K562 (cell line): ENCODE data around the gene APOM. TPM values are rescaled to one million over a fixed set of nuclear protein-coding genes. Genes with fewer than 3 reads are reported as not detected.

Source experiments
- CBFA2T2 ChIP-seq: fragments of 450-650 bp; conservative IDR thresholded peaks from 2 replicates; pipeline ENCODE4 v1.6.1; 2017; ENCODE audit warnings: mild to moderate bottlenecking
- EP300 ChIP-seq: IDR thresholded peaks from 2 replicates; pipeline ENCODE4 v1.6.1; 2012; ENCODE audit warnings: low read length, improper control_type of control experiment
- KAT8 ChIP-seq: fragments of 450-650 bp; IDR thresholded peaks from 2 replicates; pipeline ENCODE4 v1.6.1; 2016; ENCODE audit warnings: low read depth, mild to moderate bottlenecking
- L3MBTL2 ChIP-seq: fragments of 450-650 bp; IDR thresholded peaks from 2 replicates; pipeline ENCODE4 v1.6.1; 2016; ENCODE audit warnings: mild to moderate bottlenecking, moderate library complexity
- NFE2 ChIP-seq: IDR thresholded peaks from 2 replicates; pipeline ENCODE4 v1.6.1; 2014; ENCODE audit warnings: antibody characterized with exemption, low read depth
- PRDM10 ChIP-seq: fragments of 450-650 bp; IDR thresholded peaks from 2 replicates; pipeline ENCODE4 v1.6.1; 2018; ENCODE audit not compliant: partially characterized antibody
- SP2 ChIP-seq: IDR thresholded peaks from 2 replicates; pipeline ENCODE4 v1.6.1; 2011; ENCODE audit warnings: mild to moderate bottlenecking, low read depth, low read length, moderate library complexity; ENCODE audit not compliant: poor library complexity, severe bottlenecking; ENCODE audit errors: extremely low read depth
- polyA plus RNA-seq, 8 experiments: library from polyadenylated mRNA; depleted of rRNA in 4 of 8; stranded (reverse) in 5 of 8; unstranded in 3 of 8; fragments of >200 nt; fragmentation: Nextera tagmentation in 2 of 8; fragmentation: Illumina TruSeq in 1 of 8; extraction: Ambion mirVana in 2 of 8; extraction: Trizol in 1 of 8; gene quantifications; 2 replicates each; pipeline versions ENCODE4 v1.2.1 to v1.2.3, GENCODE V29; 2011 to 2014; ENCODE audit warnings: inconsistent platforms in 1 of 8, missing spikeins in 1 of 8
- total RNA-seq, 7 experiments: library from RNA; depleted of rRNA in 6 of 7; stranded (reverse); fragments of >200 nt in 6 of 7; fragmentation: Illumina TruSeq in 2 of 7; extraction: Trizol in 2 of 7; gene quantifications; 2 replicates each; pipeline versions ENCODE4 v1.2.1 to v1.2.3, GENCODE V29; 2011 to 2021; ENCODE audit warnings: low replicate concordance in 1 of 7
- TF ChIP-seq, protein P1 (sequence below): fragments of 250-450 bp; sonication (Bioruptor Pico); IDR thresholded peaks from 2 replicates; pipeline ENCODE4 v1.8.0; 2021; ENCODE audit warnings: moderate library complexity, mild to moderate bottlenecking, inconsistent platforms
- TF ChIP-seq, protein P2 (sequence below): sonication (generic); formaldehyde crosslinking; IDR thresholded peaks from 2 replicates; pipeline ENCODE4 v1.8.0; 2022; ENCODE audit warnings: missing genetic modification reagents, mild to moderate bottlenecking, borderline replicate concordance
- TF ChIP-seq, protein P3 (sequence below), 2 experiments: fragments of 450-650 bp; IDR thresholded peaks; 2 replicates each; pipeline ENCODE4 v1.6.1; 2016; ENCODE audit warnings: mild to moderate bottlenecking in 2 of 2, borderline replicate concordance in 1 of 2, low read depth in 1 of 2, moderate library complexity in 1 of 2
- TF ChIP-seq, protein P4 (sequence below): sonication (generic); formaldehyde crosslinking; IDR thresholded peaks from 2 replicates; pipeline ENCODE4 v1.8.0; 2022; ENCODE audit warnings: mild to moderate bottlenecking, missing genetic modification reagents

Gene APOM
- total and polyA plus RNA-seq, 9 of the 15 experiments (the other 6 are each of a cell fraction or from before 2014, with no cell fraction given) = 5.7 to 24.3 (median 10.4) TPM

- TF ChIP-seq PRDM10 = no peak
- TF ChIP-seq, protein P1, sequence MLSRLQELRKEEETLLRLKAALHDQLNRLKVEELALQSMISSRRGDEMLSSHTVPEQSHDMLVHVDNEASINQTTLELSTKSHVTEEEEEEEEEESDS = no peak
- peak; percentile 56; the same call in 1 of the 2 replicates for TF ChIP-seq NFE2
- TF ChIP-seq, protein P2, sequence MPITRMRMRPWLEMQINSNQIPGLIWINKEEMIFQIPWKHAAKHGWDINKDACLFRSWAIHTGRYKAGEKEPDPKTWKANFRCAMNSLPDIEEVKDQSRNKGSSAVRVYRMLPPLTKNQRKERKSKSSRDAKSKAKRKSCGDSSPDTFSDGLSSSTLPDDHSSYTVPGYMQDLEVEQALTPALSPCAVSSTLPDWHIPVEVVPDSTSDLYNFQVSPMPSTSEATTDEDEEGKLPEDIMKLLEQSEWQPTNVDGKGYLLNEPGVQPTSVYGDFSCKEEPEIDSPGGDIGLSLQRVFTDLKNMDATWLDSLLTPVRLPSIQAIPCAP = no peak; the same call in 1 of the 2 replicates
- TF ChIP-seq CBFA2T2 = no peak
- TF ChIP-seq L3MBTL2 = no peak
- no peak for TF ChIP-seq SP2
- TF ChIP-seq, protein P3, sequence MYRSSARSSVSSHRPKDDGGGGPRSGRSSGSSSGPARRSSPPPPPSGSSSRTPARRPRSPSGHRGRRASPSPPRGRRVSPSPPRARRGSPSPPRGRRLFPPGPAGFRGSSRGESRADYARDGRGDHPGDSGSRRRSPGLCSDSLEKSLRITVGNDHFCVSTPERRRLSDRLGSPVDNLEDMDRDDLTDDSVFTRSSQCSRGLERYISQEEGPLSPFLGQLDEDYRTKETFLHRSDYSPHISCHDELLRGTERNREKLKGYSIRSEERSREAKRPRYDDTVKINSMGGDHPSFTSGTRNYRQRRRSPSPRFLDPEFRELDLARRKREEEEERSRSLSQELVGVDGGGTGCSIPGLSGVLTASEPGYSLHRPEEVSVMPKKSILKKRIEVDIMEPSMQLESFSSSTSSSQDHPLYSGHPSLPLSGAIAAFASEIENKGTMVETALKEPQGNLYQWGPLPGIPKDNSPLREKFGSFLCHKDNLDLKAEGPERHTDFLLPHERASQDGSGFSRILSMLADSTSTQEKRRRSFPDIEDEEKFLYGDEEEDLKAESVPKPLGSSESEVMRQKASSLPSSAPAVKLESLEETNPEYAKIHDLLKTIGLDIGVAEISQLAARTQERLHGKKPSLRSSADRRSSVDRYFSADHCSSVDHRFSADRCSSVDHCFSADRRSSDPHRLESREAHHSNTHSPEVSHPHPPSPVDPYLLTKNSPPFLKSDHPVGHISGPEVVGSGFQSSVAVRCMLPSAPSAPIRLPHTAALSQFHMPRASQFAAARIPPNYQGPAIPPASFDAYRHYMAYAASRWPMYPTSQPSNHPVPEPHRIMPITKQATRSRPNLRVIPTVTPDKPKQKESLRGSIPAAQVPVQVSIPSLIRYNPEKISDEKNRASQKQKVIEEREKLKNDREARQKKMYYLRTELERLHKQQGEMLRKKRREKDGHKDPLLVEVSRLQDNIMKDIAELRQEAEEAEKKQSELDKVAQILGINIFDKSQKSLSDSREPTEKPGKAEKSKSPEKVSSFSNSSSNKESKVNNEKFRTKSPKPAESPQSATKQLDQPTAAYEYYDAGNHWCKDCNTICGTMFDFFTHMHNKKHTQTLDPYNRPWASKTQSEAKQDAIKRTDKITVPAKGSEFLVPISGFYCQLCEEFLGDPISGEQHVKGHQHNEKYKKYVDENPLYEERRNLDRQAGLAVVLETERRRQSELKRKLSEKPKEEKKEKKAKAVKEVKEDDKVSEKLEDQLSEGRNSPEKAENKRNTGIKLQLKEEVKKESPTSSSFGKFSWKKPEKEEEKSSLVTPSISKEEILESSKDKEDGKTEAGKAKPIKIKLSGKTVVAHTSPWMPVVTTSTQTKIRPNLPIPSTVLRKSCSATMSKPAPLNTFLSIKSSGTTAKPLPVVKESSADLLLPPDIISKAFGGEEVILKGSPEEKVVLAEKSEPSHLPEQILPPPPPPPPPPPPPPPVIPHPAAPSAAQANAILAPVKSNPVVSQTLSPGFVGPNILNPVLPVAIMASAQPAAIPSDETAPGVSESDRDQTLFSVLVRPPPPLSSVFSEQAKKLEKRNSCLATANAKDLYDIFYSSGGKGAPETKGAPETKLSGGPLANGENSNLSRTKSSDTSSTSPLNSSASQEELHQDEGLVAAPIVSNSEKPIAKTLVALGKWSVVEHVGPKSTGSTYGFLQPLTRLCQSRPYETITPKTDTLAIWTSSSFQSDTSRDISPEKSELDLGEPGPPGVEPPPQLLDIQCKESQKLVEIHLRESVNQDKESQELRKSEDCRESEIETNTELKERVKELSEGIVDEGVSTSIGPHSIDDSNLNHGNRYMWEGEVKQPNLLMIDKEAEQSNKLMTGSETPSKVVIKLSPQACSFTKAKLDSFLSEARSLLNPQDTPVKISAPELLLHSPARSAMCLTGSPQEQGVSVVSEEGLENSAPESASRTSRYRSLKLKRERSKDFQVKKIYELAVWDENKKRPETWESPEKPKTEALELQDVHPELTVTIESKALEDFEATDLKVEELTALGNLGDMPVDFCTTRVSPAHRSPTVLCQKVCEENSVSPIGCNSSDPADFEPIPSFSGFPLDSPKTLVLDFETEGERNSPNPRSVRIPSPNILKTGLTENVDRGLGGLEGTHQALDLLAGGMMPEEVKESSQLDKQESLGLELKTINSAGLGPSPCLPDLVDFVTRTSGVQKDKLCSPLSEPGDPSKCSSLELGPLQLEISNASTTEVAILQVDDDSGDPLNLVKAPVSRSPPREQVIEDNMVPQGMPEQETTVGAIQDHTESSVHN (IDR thresholded peaks at IDR 0.05; ENCODE audit: borderline replicate concordance in 1 of 2, low read depth in 1 of 2) = no peak
- TF ChIP-seq, protein P4, sequence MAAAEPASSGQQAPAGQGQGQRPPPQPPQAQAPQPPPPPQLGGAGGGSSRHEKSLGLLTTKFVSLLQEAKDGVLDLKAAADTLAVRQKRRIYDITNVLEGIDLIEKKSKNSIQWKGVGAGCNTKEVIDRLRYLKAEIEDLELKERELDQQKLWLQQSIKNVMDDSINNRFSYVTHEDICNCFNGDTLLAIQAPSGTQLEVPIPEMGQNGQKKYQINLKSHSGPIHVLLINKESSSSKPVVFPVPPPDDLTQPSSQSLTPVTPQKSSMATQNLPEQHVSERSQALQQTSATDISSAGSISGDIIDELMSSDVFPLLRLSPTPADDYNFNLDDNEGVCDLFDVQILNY (CRISPR knock-in tag) = no peak; the same call in none of the 2 replicates
- TF ChIP-seq KAT8 = no peak
- peak; percentile 47 for TF ChIP-seq EP300
These were observed 10.0 kb downstream of the APOM start, which contains the start of gene CSNK2B (continued) for GRCh38 chr6:31665501-31666336.
